HepG2 (cell line): ENCODE results near the gene FAM50A. TPM values are rescaled to one million over a fixed set of nuclear protein-coding genes. Genes with fewer than 3 reads are reported as not detected.

Experiments
- ATAC-seq: fragments of 200-7000 bp; cut with Tn5 transposase; 3 replicates; pipeline ENCODE4 v1.9.1; 2020; ENCODE audit warnings: mild to moderate bottlenecking, moderate library complexity
- BruUV-seq: library from RNA; stranded (reverse); fragments of 400-500 nt; replicated peaks from 2 replicates; lab custom pipeline; 2021; lab: Mats Ljungman, UMichigan
- CTCF ChIA-PET: fragments of 300-600 bp; formaldehyde crosslinking; extraction: SDS; loops from one replicate; lab custom pipeline; 2021; ENCODE audit warnings: low total read pairs, inconsistent platforms, low intra/inter-chr PET ratio; lab: Yijun Ruan, JAX
- POLR2A ChIA-PET: fragments of 350-600 bp; sonication (Branson Sonifier 250); formaldehyde crosslinking; loops from one replicate; lab custom pipeline; 2020; ENCODE audit warnings: antibody characterized with exemption, inconsistent platforms; lab: Yijun Ruan, JAX
- DNase-seq: peaks from one replicate; pipeline ENCODE4 v3.0.0-alpha.2; 2015; ENCODE audit warnings: low spot score
- FAIRE-seq: peaks from 3 replicates; lab custom pipeline; 2011; peaks lifted over from hg19 to GRCh38; lab: Jason Lieb, UNC
- H2AFZ ChIP-seq: one replicate; pipeline ENCODE4 v1.6.1; 2011; ENCODE audit warnings: low read length, inconsistent platforms
- H3K27ac ChIP-seq: fragments of 300-600 bp; 3 replicates; pipeline ENCODE4 v1.8.0; 2011; ENCODE audit warnings: mixed run types, mild to moderate bottlenecking, mixed read lengths, low read length, inconsistent platforms; ENCODE audit not compliant: insufficient read depth; ENCODE audit errors: extremely low read length
- H3K27me3 ChIP-seq, 2 experiments: fragments of 200-600 bp in 1 of 2; 2 replicates in 1 of 2; 3 replicates in 1 of 2; pipeline versions ENCODE4 v1.6.0 to v1.8.0; 2011; ENCODE audit warnings: low read length in 2 of 2, mild to moderate bottlenecking in 2 of 2, moderate library complexity in 2 of 2, inconsistent platforms in 1 of 2; ENCODE audit not compliant: insufficient read depth in 2 of 2, control insufficient read depth in 1 of 2
- H3K36me3 ChIP-seq, 2 experiments: fragments of 200-600 bp in 1 of 2; replicated peaks in 1 of 2; 2 replicates in 1 of 2; 3 replicates in 1 of 2; pipeline versions ENCODE4 v1.5.1 to v1.8.0; 2011; ENCODE audit warnings: low read length in 2 of 2, inconsistent platforms in 1 of 2; ENCODE audit not compliant: insufficient read depth in 2 of 2, control insufficient read depth in 1 of 2
- H3K4me1 ChIP-seq: 2 replicates; pipeline ENCODE4 v1.5.1; 2012; ENCODE audit warnings: low read length, inconsistent platforms; ENCODE audit not compliant: insufficient read depth
- H3K4me2 ChIP-seq: 2 replicates; pipeline ENCODE4 v1.6.0; 2011; ENCODE audit warnings: low read depth, low read length, inconsistent platforms
- H3K4me3 ChIP-seq, 3 experiments: fragments of 200-600 bp in 1 of 3; sonication (generic), shearing (Covaris generic) in 1 of 3; replicated peaks in 1 of 3; 2 replicates each; pipeline ENCODE4 v1.5.1; 2011 to 2016; ENCODE audit warnings: low read length in 3 of 3, inconsistent platforms in 2 of 3, low read depth in 2 of 3, mild to moderate bottlenecking in 2 of 3, control low read depth in 1 of 3, mixed read lengths in 1 of 3; ENCODE audit not compliant: insufficient read depth in 1 of 3
- H3K79me2 ChIP-seq: one replicate; pipeline ENCODE4 v1.6.1; 2011; ENCODE audit warnings: low read length, inconsistent platforms; ENCODE audit not compliant: insufficient read depth
- H3K9ac ChIP-seq: 2 replicates; pipeline ENCODE4 v1.6.0; 2011; ENCODE audit warnings: mild to moderate bottlenecking, low read depth, low read length, inconsistent platforms; ENCODE audit not compliant: insufficient read depth
- H3K9me3 ChIP-seq: 2 replicates; pipeline ENCODE4 v1.5.1; 2012; ENCODE audit warnings: mild to moderate bottlenecking, low read length
- H4K20me1 ChIP-seq: 2 replicates; pipeline ENCODE4 v1.6.0; 2011; ENCODE audit warnings: inconsistent platforms, mild to moderate bottlenecking, low read length, moderate library complexity; ENCODE audit not compliant: insufficient read depth
- GTF2F1 ChIP-seq: fragments of 150-350 bp; IDR thresholded peaks from 2 replicates; pipeline ENCODE4 v1.6.1; 2014; ENCODE audit warnings: low read length
- JUND ChIP-seq: sonication (generic); formaldehyde crosslinking; IDR thresholded peaks from 2 replicates; pipeline ENCODE4 v1.8.0; 2022; ENCODE audit warnings: mild to moderate bottlenecking, missing genetic modification reagents
- RBFOX2 ChIP-seq: fragments of 200-400 bp; formaldehyde crosslinking; IDR thresholded peaks from 2 replicates; pipeline ENCODE4 v1.6.1; 2017; ENCODE audit warnings: low read depth, mild to moderate bottlenecking, low read length
- THYN1 ChIP-seq: sonication (generic); formaldehyde crosslinking; IDR thresholded peaks from 2 replicates; pipeline ENCODE4 v1.8.1; 2023; ENCODE audit warnings: low read depth, mild to moderate bottlenecking, moderate library complexity, missing genetic modification reagents, borderline replicate concordance
- WGBS: methylation state at CpG from one replicate; pipeline ENCODE4 v1.1.6; 2017; ENCODE audit warnings: low lambda C conversion rate; 5-methylcytosine and 5-hydroxymethylcytosine counted together
- in situ Hi-C: cut with HindIII; loops from 2 replicates; pipeline ENCODE4 v1.10.0; 2017; ENCODE audit warnings: low pct_unique_long_range_greater_than_20kb; ENCODE audit not compliant: extremely low pct_ligation_motif_present
- intact Hi-C: fragments of 100-400 bp; cut with micrococcal nuclease; formaldehyde crosslinking; loops from one replicate; pipeline ENCODE4 v1.10.0; 2022; ENCODE audit not compliant: unreplicated experiment
- polyA plus RNA-seq, 8 experiments: library from polyadenylated mRNA; depleted of rRNA in 3 of 8; stranded (reverse) in 7 of 8; unstranded in 1 of 8; fragments of >200 nt; fragmentation: Illumina TruSeq in 4 of 8; extraction: Trizol in 4 of 8; gene quantifications; 2 replicates each; pipeline versions ENCODE4 v1.2.1 to v1.2.3, GENCODE V29; 2011 to 2016; ENCODE audit warnings: low read depth in 4 of 8, missing spikeins in 1 of 8, mixed read lengths in 1 of 8; ENCODE audit not compliant: insufficient read depth in 1 of 8
- total RNA-seq, 5 experiments: library from RNA; depleted of rRNA; stranded (reverse); fragments of >200 nt; fragmentation: Illumina TruSeq; extraction: Trizol; gene quantifications; 2 replicates each; pipeline ENCODE4 v1.2.3, GENCODE V29; 2016; ENCODE audit warnings: low read depth in 1 of 5
- TF ChIP-seq, protein P1 (sequence below): sonication (generic); formaldehyde crosslinking; IDR thresholded peaks from 2 replicates; pipeline ENCODE4 v1.8.0; 2022; ENCODE audit warnings: mild to moderate bottlenecking, missing genetic modification reagents, moderate library complexity

Gene FAM50A
- total and polyA plus RNA-seq, 2 of the 13 experiments (the other 11 are each of a cell fraction or from before 2014, with no cell fraction given): 30.7 to 40.7 TPM

DNA sequence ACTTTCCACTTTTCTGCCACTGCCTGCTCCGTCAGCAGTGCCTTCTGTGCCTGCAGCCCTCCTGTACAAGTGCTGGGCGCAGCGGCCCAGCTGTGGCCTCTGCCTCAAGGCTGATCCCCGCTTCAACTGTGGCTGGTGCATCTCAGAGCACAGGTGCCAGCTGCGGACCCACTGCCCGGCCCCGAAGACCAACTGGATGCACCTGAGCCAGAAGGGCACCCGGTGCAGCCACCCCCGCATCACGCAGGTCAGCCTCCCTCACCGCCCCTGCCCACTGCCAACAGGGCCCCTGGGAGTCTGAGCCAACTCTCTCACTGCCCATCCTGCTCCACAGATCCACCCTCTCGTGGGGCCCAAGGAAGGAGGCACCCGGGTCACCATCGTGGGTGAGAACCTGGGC is 21.7 kb downstream of the FAM50A start:
- H2AFZ ChIP-seq: no peak overlapping the region
- H3K9me3 ChIP-seq: no peaks in the 10 kb centered on the region
- H4K20me1 ChIP-seq: no peaks in the 10 kb centered on the region
- no CpG with 5 or more reads among the region's 14 CpGs for WGBS
- no TSS peak for BruUV-seq
- ATAC-seq: no peak
- intact Hi-C loops: no loop called here
- no peaks in the 10 kb centered on the region for H3K27me3 ChIP-seq
- FAIRE-seq: no peak
- ChIA-PET CTCF (no interaction called here), POLR2A (no interaction called here)
- no peaks in the 10 kb centered on the region for H3K79me2 ChIP-seq
- H3K36me3 ChIP-seq: peaks cover 3 to 9% of the 10 kb centered on the region in 2 experiments; a peak in 3 of 5 replicates
- H3K4me1 ChIP-seq: no peaks in the 10 kb centered on the region
- no peak overlapping the region for H3K4me2 ChIP-seq
- TF ChIP-seq JUND (no peak), GTF2F1 (no peak)
- TF ChIP-seq, protein P1, sequence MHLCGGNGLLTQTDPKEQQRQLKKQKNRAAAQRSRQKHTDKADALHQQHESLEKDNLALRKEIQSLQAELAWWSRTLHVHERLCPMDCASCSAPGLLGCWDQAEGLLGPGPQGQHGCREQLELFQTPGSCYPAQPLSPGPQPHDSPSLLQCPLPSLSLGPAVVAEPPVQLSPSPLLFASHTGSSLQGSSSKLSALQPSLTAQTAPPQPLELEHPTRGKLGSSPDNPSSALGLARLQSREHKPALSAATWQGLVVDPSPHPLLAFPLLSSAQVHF: no peak
- DNase-seq: no peak
- no peak overlapping the region for H3K9ac ChIP-seq
- H3K27ac ChIP-seq: no peak overlapping the region
- H3K4me3 ChIP-seq: no peak overlapping the region
- in situ Hi-C loops: no loop called here

DNA sequence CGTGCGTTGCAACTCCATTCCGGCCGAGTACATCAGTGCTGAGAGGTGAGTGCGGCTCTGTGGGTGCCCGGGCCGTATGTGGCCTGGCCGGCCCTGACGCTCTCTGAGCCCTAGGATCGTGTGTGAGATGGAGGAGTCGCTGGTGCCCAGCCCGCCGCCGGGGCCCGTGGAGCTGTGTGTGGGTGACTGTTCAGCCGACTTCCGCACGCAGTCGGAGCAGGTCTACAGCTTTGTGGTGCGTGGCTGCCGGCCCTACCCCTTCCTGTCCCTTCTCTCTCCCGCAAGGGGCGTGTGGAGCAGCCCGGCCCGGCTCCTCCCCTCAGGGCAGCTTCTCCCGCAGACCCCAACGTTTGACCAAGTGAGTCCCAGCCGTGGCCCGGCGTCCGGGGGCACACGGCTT is 22.1 kb downstream of the FAM50A start:
- in situ Hi-C loops: no loop called here
- ChIA-PET POLR2A (no interaction called here), CTCF (no interaction called here)
- BruUV-seq: no TSS peak
- Histone ChIP-seq H3K27ac (no peak overlapping the region), H3K4me3 (no peak overlapping the region), H4K20me1 (no peaks in the 10 kb centered on the region), H3K27me3 (no peaks in the 10 kb centered on the region), H3K9ac (no peak overlapping the region), H3K9me3 (no peaks in the 10 kb centered on the region), H3K4me2 (no peak overlapping the region), H3K79me2 (no peaks in the 10 kb centered on the region), H3K4me1 (no peaks in the 10 kb centered on the region), H2AFZ (no peak overlapping the region), H3K36me3 (peaks cover 3 to 9% of the 10 kb centered on the region in 2 experiments; a peak in 3 of 5 replicates)
- FAIRE-seq (no peak), ATAC-seq (no peak), DNase-seq (no peak)
- no peak for TF ChIP-seq THYN1 (CRISPR knock-in tag)
- TF ChIP-seq RBFOX2: peak; percentile 33
- intact Hi-C loops: no loop called here
- no CpG with 5 or more reads among the region's 32 CpGs for WGBS
